ENCODE measurements around the gene AKNA.

AKNA gene

DNA sequence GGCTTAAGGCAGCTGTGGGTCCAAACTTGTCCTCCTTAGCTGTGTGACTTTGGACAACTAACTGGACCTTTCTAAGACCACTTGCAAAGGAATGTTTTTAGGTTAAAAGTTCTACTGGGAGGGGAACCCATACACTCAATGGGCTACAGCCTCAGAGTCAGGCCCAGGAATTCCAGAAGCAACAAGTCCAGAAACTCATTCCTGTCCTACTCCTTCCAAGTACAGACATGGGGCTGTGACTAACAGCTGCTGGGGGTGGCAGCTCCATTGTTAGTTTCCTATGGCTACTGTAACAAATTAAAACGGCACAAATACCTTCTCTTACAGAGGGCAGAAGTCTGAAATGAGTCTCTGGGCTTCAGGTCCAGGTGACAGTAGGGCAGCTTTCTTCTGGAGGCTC lies 12.4 kb upstream of the AKNA start:
- H3K4me3 ChIP-seq (ENCODE audit: low read depth, low read length, poor library complexity, severe bottlenecking): no peak overlapping the region
- H3K27me3 ChIP-seq (ENCODE audit: insufficient read depth, low read length): no peaks in the 10 kb centered on the region
- H2AFZ ChIP-seq (ENCODE audit: low read length): no peak overlapping the region
- H3K27ac ChIP-seq (ENCODE audit: low read depth, low read length, poor library complexity, severe bottlenecking): no peak overlapping the region
- H3K4me2 ChIP-seq (ENCODE audit: low read length): no peak overlapping the region
- peaks cover 28% of the 10 kb centered on the region for H3K4me1 ChIP-seq (ENCODE audit: insufficient read depth, low read length, severe bottlenecking)
- no peaks in the 10 kb centered on the region for H3F3A ChIP-seq (ENCODE audit: insufficient read depth, low read length)
- TF ChIP-seq EZH2 (IDR thresholded peaks at IDR 0.05; ENCODE audit: borderline replicate concordance, low read length): no peak
- TF ChIP-seq, protein P1, sequence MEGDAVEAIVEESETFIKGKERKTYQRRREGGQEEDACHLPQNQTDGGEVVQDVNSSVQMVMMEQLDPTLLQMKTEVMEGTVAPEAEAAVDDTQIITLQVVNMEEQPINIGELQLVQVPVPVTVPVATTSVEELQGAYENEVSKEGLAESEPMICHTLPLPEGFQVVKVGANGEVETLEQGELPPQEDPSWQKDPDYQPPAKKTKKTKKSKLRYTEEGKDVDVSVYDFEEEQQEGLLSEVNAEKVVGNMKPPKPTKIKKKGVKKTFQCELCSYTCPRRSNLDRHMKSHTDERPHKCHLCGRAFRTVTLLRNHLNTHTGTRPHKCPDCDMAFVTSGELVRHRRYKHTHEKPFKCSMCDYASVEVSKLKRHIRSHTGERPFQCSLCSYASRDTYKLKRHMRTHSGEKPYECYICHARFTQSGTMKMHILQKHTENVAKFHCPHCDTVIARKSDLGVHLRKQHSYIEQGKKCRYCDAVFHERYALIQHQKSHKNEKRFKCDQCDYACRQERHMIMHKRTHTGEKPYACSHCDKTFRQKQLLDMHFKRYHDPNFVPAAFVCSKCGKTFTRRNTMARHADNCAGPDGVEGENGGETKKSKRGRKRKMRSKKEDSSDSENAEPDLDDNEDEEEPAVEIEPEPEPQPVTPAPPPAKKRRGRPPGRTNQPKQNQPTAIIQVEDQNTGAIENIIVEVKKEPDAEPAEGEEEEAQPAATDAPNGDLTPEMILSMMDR (IDR thresholded peaks at IDR 0.05; ENCODE audit: low read length): no peak
- H3K9me3 ChIP-seq (ENCODE audit: low read length): no peaks in the 10 kb centered on the region
- H3K79me2 ChIP-seq (ENCODE audit: insufficient read depth, low read length): no peaks in the 10 kb centered on the region
- H4K20me1 ChIP-seq (ENCODE audit: insufficient read depth, low read length): no peaks in the 10 kb centered on the region
- H3K9ac ChIP-seq (ENCODE audit: low read length): no peak overlapping the region
- no peaks in the 10 kb centered on the region for H3K9me2 ChIP-seq (ENCODE audit: low read depth, low read length)
- peaks cover 3% of the 10 kb centered on the region; the same call in 1 of the 2 replicates for H3K36me3 ChIP-seq (ENCODE audit: insufficient read depth, low read length)

DNA sequence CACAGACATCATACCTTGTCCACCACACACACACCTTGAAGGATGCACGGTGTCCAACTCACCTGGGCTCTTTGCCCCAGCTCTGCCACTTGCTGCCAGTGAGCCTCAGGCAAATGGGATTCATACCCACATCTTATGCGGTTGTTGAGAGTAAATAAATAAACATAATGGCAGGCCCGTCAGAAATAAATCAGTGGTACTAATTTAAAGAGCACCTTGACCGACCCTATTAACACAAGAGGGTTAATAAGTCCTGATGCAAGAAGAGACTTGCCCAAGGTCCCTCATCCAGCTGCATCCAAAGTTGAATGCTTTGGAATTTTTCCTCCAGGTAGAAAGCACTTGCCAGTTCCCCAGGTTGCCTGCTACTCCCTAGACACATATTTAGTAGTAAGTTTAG lies 11.6 kb upstream of the AKNA start:
- Histone ChIP-seq H3K4me3 (ENCODE audit: low read depth, low read length, poor library complexity, severe bottlenecking) (no peak overlapping the region), H3K4me2 (ENCODE audit: low read length) (no peak overlapping the region), H3K36me3 (ENCODE audit: insufficient read depth, low read length) (peaks cover 3% of the 10 kb centered on the region; the same call in 1 of the 2 replicates), H3K9me3 (ENCODE audit: low read length) (no peaks in the 10 kb centered on the region), H3K27ac (ENCODE audit: low read depth, low read length, poor library complexity, severe bottlenecking) (no peak overlapping the region), H3K9me2 (ENCODE audit: low read depth, low read length) (no peaks in the 10 kb centered on the region), H3K79me2 (ENCODE audit: insufficient read depth, low read length) (no peaks in the 10 kb centered on the region), H3K4me1 (ENCODE audit: insufficient read depth, low read length, severe bottlenecking) (peaks cover 37% of the 10 kb centered on the region), H4K20me1 (ENCODE audit: insufficient read depth, low read length) (no peaks in the 10 kb centered on the region), H2AFZ (ENCODE audit: low read length) (no peak overlapping the region), H3F3A (ENCODE audit: insufficient read depth, low read length) (0 out of 2 replicates have a peak, but pooled peaks cover 2% of the 10 kb centered on the region), H3K27me3 (ENCODE audit: insufficient read depth, low read length) (no peaks in the 10 kb centered on the region), H3K9ac (ENCODE audit: low read length) (no peak overlapping the region)
- TF ChIP-seq, protein P1 (IDR thresholded peaks at IDR 0.05; ENCODE audit: low read length): no peak
- no peak for TF ChIP-seq EZH2 (IDR thresholded peaks at IDR 0.05; ENCODE audit: borderline replicate concordance, low read length)

DNA sequence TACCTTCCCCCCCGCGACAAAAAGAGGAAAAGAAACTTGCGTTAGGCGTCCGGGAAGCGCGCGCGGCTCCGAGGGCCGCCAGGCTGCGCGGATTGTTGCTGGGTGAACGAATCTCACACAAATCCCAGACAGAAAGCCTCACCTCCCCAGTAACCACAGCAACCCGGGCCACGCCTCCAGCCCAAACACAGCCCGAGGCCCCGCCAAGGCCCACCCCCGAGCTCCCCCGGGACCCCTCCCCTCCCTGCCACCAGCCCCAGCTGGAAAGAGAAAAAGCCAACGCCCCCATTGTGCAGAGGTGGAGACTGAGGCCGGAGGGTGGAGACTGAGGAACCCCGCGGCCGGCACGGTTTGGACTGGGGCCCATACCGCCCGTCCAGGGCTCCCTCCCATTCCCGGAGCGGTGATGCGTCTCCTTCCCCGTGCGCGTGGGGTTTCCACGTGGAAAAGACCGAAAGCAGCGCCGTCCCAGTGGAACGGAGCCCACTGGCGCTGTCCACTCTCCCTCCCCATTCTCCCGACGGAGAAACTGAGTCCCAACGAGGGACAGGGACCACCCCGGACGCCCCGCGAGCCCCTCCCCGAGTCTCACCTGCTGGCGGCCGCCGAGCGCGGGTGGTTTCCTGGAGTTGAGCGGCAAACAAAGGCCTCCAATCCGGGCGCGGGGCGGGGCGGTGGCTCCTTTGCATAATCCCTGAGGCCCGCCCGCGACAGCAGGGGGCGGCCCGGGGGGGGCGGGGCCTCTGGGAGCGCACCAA lies 10.2 kb upstream of the AKNA start:
- peak overlapping the region; percentile 71 for H3K4me2 ChIP-seq (ENCODE audit: low read length)
- no peaks in the 10 kb centered on the region for H4K20me1 ChIP-seq (ENCODE audit: insufficient read depth, low read length)
- H2AFZ ChIP-seq (ENCODE audit: low read length): no peak overlapping the region
- no peak for TF ChIP-seq EZH2 (IDR thresholded peaks at IDR 0.05; ENCODE audit: borderline replicate concordance, low read length)
- TF ChIP-seq, protein P1 (IDR thresholded peaks at IDR 0.05; ENCODE audit: low read length): no peak
- H3K9me2 ChIP-seq (ENCODE audit: low read depth, low read length): no peaks in the 10 kb centered on the region
- no peaks in the 10 kb centered on the region for H3K79me2 ChIP-seq (ENCODE audit: insufficient read depth, low read length)
- no peaks in the 10 kb centered on the region for H3K27me3 ChIP-seq (ENCODE audit: insufficient read depth, low read length)
- peak overlapping the region; percentile 99 for H3K27ac ChIP-seq (ENCODE audit: low read depth, low read length, poor library complexity, severe bottlenecking)
- peak overlapping the region; percentile 67 for H3K9ac ChIP-seq (ENCODE audit: low read length)
- 0 out of 2 replicates have a peak, but pooled peaks cover 4% of the 10 kb centered on the region for H3F3A ChIP-seq (ENCODE audit: insufficient read depth, low read length)
- peak overlapping the region; percentile 68 for H3K4me3 ChIP-seq (ENCODE audit: low read depth, low read length, poor library complexity, severe bottlenecking)
- no peaks in the 10 kb centered on the region for H3K9me3 ChIP-seq (ENCODE audit: low read length)
- peaks cover 45% of the 10 kb centered on the region for H3K4me1 ChIP-seq (ENCODE audit: insufficient read depth, low read length, severe bottlenecking)
- H3K36me3 ChIP-seq (ENCODE audit: insufficient read depth, low read length): peaks cover 3% of the 10 kb centered on the region; the same call in 1 of the 2 replicates

Measured in OCI-LY1 (cell line).